NCI-H187 treated with DMSO at 0.1 percent for 48 hours (cell line): Measurements from ENCODE around the gene INKA2.

ENCODE experiments used
- DNase-seq: peaks from one replicate; lab custom pipeline; 2025; lab: John Stamatoyannopoulos, UW

INKA2 gene

DNA sequence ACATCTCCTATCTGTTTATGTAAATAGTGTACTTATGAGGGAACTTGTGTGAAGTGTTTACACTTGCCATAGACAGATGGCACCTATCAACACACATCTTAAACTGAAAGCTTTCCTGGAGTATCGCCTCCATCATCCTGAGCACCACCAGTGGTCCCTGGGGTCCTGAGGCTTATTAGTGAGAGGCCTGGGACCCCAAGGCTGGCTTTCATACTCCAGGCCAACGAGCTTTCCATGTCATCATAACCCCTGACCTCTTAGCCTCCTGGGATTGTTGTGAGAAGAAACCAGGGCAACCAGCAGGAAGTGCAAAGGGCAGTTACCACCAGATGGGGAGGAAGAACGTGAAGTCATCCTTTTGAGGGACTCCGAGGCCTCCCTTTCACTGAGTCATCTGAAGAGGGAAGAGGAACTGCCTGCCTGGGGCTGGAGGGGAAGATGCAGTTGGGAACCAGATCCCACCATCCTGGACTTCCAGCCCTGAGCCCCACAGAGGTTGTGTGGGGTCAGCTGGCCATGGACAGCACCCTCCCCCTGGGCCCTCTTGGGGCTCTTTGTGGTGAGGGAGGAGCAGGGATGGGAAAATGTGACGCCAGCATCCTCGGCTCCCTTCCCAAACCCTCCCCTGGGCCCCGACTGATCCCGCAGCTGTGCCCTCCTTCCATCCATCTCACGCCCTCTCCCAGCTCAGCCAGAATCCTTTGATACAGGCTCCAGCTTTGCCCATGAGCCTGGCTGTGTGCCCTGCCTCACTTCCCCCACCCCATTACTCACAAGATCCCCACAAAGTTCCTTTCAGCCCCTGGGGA, 5.8 kb downstream of the INKA2 start:
- no peak for DNase-seq

DNA sequence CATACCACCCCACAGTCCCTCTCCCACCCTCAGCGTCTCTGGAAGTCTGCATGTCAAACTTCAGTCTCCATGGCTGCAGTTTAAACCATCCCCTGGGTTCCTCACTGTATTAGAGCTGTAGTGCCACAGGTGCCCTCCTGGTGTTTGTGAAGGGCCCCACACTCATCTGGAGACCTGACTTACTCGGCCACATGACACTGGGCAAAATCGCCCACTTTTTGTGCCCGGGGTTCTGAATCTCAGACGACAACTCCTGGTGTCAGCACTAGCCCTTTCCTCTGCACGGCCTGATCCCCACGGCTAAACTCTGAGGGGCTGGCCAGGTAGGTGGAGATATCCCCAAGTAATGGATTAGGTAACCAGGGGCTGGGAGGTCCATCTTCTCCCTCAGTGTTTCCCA, 6.5 kb downstream of the INKA2 start:
- no peak for DNase-seq

DNA sequence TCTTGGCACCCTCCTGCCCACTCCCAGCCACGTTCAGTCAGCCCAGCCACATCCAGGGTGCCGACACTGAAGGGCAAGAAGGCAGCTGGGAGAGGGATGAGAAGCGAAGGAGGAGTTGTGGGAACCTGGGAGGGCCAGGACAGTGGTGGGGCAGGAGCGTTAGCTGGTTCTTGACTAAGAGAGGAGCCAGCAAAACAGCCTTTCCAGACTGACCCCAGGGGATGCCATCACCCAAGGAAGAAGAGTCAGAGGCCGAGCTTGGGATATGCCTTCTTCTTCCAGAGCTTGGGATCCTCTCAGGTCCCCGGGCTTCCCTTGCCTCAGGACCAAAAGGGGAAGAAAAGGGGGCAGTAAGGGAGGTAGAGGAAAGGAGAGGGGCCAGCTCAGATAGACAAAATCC, 7.2 kb downstream of the INKA2 start:
- DNase-seq, result no peak

- no peak for DNase-seq
These were observed 8.5 kb downstream of the INKA2 start for GRCh38 chr1:111730706-111731105.

GRCh38 chr1:111729946-111730681, 9.1 kb downstream of the INKA2 start:
- DNase-seq, result no peak

- no peak for DNase-seq
These were observed 9.8 kb downstream of the INKA2 start for GRCh38 chr1:111729271-111729921.

DNA sequence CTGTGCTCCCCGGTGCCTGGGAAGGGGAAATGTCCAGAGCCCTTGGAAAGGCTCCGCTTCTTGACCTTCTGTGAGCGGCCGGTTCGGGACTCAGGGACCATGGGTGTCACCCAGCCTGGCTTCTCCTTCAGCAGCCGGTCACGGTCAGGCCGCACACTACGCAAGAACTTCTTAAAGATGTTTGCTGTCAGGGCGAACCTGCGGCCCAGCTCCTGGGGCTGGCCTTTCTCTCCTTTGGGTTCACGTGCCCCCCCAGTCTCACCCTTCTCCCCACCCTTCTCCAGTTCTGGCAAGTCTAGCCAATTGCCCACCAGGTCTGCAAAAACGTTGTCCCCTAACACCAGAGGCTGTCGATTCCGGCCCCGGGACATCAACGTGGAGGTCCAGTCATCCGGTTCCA, 12.1 kb downstream of the INKA2 start:
- no peak for DNase-seq

DNA sequence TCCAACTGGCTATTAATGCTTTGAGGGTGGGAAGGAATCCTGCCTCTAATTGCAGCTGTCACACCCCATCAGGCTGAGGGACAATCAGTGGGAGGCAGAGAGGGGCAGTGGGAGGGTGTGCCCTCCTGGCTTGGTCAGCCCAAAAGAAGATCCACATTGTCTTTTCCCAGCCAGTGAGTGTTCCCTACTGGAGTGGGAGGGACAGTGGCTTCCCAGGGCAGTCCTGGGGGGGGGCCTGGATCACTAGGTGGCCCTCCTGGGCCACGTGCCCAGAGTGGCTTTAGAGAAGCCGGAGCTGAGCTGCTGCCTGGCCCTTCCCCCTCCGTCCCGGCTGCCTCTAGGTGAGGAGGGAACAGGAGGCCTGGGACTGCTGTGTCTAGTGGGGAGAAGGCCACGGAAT, 14.0 kb downstream of the INKA2 start:
- no peak for DNase-seq

DNA sequence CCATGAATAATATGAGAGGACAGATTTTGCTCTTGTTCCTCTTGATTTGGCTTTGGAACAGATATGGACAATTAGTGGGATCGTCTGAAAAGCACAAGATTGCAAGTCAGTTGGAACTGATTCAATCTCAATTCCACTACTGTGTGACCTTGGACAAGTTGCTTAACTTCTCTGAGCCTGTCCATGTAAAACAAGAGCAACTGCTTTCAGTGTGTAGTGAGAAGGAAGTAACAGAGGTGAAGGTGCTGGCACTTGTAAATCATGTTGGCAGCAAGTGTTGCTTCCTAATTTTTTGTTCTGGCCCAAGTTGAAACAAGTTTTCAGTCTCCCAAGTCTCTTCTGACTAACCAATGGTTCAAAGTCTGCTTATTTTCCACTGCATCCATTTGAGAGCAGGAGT, 15.3 kb downstream of the INKA2 start:
- no peak for DNase-seq

DNA sequence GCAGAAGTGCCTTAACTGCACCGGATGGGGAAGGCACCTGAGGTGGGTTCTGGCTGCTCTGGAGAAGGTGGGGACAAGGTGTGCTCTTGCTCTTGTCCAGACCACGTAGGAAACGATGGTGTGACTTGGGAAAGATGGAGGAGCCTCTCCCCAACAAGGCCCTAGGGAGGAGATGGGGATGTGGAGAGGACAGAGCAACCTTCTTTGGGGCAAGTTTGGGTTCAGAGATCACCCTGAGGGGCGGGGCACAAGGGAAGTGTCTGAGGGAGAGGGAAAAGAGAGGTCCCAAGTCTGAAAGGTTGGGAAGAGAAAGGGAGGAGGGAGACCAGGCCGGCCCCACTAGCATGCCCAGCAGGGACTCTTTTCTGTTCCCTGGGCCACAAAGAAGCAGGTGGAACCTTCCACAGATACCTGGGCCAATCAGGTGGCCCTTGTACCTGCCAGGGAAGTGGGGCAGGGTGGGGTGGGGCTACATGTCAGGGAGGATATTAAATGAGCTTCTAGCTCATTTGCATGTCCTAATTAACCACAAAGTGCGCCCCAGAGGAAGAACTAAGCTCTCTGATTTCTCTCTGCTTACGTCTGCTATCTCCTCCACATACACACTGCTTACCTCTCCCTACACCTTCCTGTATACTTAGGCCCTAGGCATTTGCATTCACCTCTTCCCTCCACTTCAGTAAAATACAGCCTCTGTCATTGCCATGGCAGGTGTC, 15.9 kb downstream of the INKA2 start:
- DNase-seq, result no peak

DNA sequence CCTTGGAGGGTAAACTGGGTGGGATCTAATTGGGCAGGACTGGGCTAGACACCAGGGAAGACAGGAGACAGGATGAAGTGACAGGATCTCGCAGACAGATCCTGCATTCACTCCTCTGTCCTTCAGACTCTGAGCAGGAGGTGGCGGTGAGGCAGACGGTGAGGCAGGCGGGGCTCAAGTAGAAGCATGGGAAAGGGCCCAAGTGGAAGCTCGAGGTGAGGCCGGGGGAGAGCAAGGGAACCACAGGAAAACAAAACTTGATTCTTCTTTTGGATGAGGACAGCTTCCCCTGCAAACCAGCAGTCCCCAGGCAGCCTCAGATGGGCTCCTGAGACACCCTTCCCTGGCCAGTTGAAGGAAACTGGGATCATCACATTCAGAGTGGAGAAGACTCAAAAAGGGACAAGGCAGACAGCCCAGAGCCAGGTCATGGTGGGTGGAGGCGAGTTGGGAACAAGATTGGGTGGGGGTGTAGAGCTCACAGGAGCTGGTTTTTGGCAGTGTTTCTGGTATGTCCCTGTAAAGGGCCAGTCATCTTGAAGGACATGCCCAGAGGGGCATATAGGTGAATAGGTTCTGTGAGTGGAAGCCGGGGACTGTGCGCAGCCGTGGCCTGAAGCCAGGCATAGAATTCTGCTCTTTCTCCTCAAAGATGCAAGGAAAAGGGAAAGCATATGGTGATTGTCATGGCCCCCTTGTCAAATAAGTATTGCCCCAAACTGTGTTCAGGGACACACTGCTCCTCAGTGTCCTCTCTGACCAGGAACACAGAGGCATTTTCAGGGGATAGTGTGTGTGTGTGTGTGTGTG, 18.0 kb downstream of the INKA2 start:
- no peak for DNase-seq

DNA sequence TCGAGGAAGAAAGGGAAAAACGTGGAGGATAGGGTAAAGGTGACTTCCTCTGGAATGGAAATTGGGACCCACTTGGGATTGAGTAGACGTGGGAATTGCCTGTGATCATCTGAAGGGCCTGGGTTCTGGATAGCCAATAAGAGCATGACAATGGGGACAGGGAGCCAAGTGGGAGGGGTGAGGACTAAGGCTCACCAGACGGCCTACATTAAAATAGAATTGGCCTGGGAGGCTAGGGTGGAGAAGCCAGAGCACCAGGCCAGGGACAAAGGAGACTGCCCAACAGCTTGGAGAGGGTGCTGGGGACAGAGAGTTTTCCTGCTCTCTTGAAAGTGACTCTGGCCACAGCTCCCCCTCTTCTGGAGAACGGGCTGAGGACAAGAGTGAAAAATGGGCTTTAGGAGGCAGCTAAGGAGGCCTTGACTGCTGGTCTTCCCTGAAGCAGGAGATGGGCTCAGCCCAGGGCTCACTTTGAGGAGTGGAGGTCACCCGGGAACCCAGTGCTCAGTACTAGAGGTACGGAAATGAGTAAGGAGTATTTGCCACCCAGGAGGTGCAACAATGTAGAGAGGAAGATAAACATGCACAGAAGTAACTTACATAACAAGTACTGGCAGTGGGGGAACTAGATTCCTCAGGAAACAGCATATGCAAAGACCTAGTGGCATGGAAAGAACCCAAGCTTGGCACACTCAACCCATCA, 18.8 kb downstream of the INKA2 start:
- DNase-seq, result no peak

DNA sequence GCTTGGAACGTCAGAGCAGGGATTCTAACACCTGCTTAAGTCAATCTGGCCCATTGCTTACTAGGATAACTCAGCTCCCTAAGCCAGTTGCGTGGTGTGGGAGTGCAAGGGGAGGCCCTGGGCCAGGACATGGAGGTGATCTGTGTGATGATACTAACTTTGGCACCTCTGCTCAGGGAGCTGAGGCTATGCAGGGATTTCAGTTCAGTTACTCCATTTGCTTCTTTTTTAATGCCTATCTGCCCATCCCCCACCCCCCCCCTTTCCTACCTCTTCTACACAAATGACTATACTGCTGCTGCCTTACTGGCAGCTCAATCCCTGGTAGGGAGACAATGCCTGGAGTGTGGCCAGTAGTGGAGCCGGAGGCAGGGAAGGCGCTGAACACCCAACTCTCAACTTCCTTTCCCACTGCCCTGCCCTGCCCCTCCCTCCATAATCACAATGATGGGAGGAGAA, 19.5 kb downstream of the INKA2 start:
- no peak for DNase-seq

DNA sequence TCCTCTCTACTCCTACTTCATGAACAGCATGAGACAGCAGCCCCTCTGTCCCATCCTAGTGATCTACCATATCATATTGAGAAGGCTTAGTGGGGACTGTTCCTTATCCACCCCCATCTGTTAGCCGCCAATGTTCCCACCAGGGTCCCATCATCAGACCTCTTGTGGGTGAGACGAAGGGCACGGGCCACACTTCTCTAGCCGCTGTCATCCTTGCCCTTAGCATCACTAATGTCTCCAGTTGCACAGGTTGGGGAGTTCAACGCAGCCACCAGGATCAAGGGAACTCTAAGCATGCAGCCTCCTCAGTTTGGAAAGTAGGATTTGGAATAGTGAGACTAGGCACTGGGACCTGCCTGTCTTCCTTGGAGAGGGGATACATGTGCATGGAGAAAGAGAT, 20.1 kb downstream of the INKA2 start:
- DNase-seq, result no peak

DNA sequence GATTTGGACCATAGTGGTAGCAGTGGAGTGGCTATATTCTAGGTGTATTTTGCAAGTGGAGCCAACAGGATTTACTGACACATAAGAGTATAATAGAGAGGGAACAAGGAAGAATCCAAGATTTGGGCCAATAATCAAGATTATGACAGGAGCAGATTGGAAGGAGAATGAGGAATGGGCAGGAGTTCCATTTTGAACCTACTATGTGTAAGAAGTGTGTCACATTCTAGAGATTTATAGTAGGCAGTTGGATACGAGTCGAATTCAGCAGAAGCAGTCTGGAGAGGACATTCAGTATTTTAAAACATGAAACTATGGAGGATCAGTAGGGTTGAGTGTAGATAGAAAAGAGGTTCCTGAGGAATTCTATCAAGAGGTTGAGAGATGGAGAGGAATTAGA, 21.7 kb downstream of the INKA2 start:
- DNase-seq, result no peak

DNA sequence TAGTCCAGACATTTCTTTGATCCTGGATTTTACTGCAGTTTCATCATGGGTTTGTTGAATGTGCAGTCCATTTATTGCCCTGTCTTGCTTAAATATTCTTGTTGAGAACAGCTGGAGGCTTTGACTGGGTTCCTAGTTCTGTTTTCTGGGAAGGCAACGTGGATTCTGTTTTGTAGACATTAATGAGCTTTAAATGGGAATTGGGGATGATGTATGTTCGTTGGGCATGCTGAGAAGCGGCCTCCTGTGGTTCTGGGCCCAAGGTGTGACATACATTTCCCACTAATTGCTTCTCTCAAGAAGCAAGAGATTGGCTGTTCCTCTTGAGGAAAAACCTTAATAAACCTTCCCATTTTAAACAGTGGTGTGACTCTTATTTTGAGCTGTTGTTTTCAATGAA, 22.9 kb downstream of the INKA2 start:
- DNase-seq, result no peak

GRCh38 chr1:111709986-111710385, 29.2 kb downstream of the INKA2 start:
- no peak for DNase-seq

- DNase-seq, result no peak
These were observed 31.3 kb downstream of the INKA2 start for GRCh38 chr1:111707906-111708305.

- DNase-seq, result no peak
These were observed 32.3 kb downstream of the INKA2 start for GRCh38 chr1:111706921-111707320.

GRCh38 chr1:111705841-111706240, 33.4 kb downstream of the INKA2 start:
- DNase-seq, result no peak

GRCh38 chr1:111704776-111705175, 34.4 kb downstream of the INKA2 start:
- no peak for DNase-seq
